OCI-LY1 (cell line): ENCODE results near the gene ARPP19.

ENCODE experiments used
- EZH2 ChIP-seq: fragments of 200-600 bp; sonication (generic), shearing (Covaris generic); IDR thresholded peaks from 2 replicates; pipeline ENCODE4 v1.8.0; 2017; ENCODE audit warnings: borderline replicate concordance, mixed run types, mild to moderate bottlenecking, antibody characterized with exemption, low read length, moderate library complexity, mixed read lengths
- TF ChIP-seq, protein P1 (sequence below): fragments of 200-600 bp; sonication (generic), shearing (Covaris generic); IDR thresholded peaks from 2 replicates; pipeline ENCODE4 v1.5.1; 2017; ENCODE audit warnings: mild to moderate bottlenecking, antibody characterized with exemption, low read length, moderate library complexity, mixed read lengths

DNA sequence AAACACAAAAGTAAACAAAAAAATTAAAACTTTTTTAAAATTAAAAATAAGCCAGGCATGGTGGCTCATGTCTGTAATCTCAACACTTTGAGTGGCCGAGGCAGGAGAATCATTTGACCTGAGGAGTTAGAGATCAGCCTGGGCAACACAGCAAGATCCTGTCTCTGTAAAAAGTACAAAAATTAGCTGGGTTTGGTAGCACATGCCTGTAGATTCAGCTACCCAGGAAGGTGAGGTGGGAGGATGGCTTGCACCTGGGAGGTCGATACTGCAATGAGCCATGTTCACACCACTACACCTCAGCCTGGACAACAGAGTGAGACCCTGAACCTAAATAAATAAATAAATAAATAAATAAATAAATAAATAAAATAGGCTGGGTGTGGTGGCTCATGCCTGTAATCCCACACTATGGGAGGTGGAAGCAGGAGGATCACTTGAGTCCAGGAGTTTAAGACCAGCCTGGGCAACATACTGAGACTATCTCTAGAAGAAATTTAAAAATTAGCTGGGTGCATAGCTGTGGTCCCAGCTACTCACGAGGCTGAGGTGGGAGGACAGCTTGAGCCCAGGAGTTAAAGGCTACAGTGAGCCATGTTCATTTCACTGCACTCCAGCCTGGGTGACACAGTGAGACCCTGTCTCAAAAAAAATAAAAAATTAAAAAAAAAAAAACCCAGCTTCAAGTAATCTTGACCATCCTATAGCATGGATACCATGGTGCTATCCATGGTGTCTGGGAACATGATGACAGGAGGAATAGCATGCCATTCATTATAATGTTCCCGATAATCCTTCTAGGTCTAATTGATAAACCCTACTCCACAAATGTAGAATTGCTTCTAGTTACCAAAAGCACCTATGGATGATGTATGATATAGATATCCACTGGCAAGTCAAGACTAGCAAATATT lies 44.4 kb downstream of the ARPP19 start:
- TF ChIP-seq, protein P1, sequence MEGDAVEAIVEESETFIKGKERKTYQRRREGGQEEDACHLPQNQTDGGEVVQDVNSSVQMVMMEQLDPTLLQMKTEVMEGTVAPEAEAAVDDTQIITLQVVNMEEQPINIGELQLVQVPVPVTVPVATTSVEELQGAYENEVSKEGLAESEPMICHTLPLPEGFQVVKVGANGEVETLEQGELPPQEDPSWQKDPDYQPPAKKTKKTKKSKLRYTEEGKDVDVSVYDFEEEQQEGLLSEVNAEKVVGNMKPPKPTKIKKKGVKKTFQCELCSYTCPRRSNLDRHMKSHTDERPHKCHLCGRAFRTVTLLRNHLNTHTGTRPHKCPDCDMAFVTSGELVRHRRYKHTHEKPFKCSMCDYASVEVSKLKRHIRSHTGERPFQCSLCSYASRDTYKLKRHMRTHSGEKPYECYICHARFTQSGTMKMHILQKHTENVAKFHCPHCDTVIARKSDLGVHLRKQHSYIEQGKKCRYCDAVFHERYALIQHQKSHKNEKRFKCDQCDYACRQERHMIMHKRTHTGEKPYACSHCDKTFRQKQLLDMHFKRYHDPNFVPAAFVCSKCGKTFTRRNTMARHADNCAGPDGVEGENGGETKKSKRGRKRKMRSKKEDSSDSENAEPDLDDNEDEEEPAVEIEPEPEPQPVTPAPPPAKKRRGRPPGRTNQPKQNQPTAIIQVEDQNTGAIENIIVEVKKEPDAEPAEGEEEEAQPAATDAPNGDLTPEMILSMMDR, result no peak
- TF ChIP-seq EZH2, result no peak
